GM12872 (cell line): ENCODE measurements around the gene ATF5.

Experiments
- TF ChIP-seq, protein P1 (sequence below): IDR thresholded peaks from 3 replicates; pipeline ENCODE4 v1.5.1; 2011; ENCODE audit warnings: low read depth, mild to moderate bottlenecking, low read length, moderate library complexity; ENCODE audit not compliant: insufficient read depth

The ATF5 gene

DNA sequence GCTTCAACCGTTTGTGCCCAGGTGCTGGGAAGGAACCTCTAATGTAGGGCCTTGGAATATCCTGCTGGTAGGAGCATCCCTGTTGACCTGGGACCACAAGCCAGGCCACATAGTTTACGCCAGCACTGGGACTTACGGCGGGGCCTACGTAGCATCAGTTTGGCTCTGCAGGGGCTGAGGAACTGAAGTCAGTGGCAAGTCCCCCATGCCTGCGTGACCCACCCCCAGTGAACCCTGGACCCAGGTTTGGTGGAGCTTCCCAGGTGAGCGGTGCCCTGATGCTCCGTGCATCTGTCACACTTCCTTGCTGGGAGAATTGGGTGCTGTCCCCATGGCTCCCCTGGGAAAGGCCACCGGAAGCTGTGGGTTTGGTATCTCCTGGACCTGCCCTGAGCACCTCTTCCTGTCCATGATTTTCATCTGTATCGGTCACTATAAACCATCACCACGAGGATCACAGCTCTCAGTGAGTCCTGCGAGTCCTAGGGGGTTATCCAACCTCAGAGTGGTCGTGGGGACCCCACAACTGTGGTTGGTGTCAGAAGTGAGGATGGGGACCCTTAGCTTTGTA, 22.0 kb downstream of the ATF5 start:
- TF ChIP-seq, protein P1, sequence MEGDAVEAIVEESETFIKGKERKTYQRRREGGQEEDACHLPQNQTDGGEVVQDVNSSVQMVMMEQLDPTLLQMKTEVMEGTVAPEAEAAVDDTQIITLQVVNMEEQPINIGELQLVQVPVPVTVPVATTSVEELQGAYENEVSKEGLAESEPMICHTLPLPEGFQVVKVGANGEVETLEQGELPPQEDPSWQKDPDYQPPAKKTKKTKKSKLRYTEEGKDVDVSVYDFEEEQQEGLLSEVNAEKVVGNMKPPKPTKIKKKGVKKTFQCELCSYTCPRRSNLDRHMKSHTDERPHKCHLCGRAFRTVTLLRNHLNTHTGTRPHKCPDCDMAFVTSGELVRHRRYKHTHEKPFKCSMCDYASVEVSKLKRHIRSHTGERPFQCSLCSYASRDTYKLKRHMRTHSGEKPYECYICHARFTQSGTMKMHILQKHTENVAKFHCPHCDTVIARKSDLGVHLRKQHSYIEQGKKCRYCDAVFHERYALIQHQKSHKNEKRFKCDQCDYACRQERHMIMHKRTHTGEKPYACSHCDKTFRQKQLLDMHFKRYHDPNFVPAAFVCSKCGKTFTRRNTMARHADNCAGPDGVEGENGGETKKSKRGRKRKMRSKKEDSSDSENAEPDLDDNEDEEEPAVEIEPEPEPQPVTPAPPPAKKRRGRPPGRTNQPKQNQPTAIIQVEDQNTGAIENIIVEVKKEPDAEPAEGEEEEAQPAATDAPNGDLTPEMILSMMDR: no peak

DNA sequence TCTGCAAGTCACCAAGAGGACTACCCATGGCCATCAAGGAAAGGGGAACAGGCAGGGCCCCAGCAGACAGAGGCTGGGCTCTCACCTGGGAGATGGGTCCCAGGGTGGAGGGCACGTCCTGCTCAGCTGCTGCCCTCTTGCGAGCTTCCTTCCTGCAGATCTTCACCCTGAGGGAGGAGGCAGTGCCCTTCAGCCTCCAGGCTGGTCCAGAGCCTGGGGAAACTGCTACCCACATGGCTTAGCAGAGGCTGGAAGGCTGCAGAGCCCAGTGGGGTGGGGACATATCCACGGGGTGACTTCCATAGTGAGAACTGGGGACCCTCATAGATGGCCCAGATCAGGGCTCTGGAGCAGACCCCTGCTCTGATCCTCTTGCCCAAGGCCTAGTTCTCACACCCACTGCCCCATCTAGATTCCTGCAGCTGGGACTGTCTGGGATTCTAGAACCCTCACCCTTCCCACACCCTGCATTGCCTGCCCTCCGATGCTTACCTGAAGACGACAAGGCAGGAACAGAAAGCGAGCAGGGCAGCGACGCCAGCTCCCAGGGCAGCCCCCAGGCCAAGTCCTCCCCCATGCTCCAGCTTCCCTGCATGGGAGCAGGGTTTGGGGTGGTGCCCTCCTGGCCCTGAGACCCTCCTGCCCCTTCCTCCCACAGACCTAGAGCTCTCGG, 22.9 kb downstream of the ATF5 start:
- TF ChIP-seq, protein P1: no peak

DNA sequence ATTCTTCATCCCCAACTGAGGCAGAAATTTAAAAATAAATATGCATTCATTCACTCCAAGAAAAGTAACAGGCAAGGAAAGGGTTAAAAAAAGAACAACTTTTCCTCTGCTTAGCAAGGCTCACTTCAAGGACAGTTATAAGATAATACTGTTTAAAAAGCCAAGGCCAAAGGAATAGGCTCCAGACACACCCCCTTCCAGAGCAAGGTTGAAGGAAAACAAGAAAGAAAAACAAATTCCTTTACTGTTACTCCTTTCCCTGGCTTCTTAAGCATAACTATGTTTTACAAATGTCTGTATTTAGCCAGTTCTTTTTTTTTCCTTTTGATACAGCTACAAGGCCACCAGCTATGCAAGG, 23.5 kb downstream of the ATF5 start:
- TF ChIP-seq, protein P1: no peak

DNA sequence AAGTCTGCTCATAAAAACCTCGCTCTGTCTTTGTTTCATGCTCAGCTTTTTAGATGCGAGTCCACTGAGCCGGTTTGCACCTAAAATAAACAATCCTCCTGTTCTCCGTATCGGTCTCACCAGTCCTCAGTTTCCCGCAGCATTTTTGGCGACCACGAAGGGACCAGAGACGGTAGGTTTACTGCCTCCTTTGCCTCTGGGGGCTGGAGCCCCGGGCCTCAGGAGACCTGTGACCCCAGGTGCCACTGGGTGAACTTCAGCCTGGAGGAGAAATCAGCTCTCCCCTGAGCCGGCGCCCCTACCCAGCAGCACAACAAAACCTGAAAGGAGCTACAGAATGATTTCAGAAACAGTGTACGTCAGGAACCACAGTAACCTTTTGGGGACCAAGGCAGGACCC, 23.9 kb downstream of the ATF5 start:
- TF ChIP-seq, protein P1: no peak

DNA sequence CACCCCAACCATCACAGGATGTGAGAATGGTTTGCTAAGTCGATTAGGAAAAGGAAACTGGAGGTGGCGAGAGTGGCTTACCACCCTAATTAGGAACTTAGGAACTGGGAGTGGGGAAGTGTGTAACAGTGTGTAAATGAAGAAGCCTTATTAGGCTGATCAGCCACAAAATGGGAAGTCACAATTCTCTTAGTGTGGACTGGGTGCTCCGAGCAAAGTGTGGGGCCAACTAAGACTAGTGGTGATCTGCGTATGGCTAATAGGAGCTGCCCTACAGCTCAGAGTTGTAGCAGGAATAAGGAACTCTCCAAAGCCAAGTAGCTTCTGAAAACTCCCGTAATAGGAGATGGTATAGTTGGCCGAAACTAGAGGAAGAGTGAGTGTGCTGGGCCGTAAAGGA, 24.4 kb downstream of the ATF5 start:
- TF ChIP-seq, protein P1: no peak

DNA sequence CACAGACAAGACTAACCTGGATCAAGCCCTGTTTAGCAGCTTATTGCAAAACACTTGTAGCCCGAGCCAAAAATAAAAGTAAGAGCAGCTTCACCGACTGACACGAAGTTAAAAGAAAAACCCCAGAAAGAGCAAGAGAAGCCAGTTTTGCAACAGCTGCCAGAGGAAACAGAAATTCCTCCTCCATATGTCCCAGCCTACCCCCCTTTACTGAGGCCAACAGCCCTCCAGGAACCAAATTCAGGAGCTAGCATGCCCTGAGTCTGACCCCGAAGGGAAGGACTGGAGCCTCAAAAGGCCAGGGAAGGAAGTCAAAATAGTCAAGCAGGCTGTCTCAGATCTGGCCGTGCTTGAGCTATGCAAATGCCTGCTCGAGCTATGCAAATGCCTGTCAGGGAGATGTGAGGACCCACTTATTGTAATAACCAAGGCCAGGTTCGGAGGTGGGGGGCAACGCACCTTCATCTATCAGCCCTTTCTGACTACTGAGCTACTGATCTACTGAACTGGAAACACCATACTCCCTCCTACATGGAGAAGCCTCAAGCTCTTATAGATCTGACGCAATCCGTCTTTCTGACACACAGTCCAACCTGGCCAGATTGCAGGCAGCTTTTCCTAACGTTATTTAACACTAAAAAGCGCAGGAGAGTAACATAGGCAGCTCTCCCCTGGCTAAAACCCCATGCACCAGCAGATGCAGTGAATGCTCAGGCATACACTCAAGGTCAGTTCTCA, 25.3 kb downstream of the ATF5 start:
- TF ChIP-seq, protein P1: no peak

DNA sequence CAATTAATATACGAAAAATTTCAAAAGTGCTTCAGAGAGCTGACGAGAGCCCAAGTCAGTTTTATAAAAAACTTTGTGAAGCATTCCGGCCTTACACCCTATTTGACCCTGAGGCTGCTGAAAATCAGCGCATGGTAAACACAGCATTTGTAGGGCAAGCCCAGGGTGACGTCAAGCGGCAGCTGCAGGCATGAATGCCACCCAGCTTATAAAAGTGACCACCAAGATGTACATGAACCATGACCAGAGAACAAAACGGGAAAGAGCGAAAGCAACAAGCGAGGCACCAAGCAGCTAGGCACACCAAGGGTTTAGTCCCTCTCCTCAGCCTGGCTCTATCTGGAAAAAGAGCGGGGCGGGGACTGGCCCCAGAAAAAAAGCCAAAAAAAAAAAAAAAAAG, 25.9 kb downstream of the ATF5 start:
- TF ChIP-seq, protein P1: no peak
